ENCODE data around the gene LRRC73.

DNA sequence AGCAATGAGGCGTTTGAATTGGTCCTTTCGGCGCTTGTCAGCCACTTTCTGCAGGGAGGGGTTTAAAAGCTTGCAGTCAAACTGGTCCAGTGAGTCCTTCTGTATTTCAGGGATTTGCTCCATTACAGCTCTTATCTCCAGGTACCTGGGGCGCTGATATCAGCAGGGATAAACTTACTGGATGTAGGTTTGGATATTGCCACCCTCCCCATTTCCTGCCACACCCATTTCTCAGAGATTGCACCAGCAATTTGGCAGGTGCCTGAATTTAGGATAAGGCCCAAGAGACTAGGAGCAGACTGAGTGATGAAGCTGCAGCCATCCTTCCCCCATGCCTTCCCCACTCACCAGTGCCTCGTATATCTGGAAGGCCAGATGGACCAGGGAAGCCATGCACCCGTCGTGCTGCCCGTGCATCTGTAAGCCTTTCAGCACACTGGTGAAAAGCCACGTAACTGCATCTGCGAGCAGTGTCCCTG is 14.4 kb upstream of the LRRC73 start:
- TF ChIP-seq, protein P1, sequence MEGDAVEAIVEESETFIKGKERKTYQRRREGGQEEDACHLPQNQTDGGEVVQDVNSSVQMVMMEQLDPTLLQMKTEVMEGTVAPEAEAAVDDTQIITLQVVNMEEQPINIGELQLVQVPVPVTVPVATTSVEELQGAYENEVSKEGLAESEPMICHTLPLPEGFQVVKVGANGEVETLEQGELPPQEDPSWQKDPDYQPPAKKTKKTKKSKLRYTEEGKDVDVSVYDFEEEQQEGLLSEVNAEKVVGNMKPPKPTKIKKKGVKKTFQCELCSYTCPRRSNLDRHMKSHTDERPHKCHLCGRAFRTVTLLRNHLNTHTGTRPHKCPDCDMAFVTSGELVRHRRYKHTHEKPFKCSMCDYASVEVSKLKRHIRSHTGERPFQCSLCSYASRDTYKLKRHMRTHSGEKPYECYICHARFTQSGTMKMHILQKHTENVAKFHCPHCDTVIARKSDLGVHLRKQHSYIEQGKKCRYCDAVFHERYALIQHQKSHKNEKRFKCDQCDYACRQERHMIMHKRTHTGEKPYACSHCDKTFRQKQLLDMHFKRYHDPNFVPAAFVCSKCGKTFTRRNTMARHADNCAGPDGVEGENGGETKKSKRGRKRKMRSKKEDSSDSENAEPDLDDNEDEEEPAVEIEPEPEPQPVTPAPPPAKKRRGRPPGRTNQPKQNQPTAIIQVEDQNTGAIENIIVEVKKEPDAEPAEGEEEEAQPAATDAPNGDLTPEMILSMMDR (conservative IDR thresholded peaks at IDR 0.05; ENCODE audit: low read depth, low read length) = no peak
- TF ChIP-seq EZH2phosphoT487 (IDR thresholded peaks at IDR 0.05; ENCODE audit: borderline replicate concordance, low read length) (no peak), EZH2 (IDR thresholded peaks at IDR 0.05; ENCODE audit: low read length, unreplicated experiment) (no peak)

Measured in PC-3 (cell line).